NCI-H1048 (cell line): Measurements from ENCODE around the gene CCDC112.

Experiments
- DNase-seq: peaks from one replicate; lab custom pipeline; 2025; lab: John Stamatoyannopoulos, UW

CCDC112 gene

DNA sequence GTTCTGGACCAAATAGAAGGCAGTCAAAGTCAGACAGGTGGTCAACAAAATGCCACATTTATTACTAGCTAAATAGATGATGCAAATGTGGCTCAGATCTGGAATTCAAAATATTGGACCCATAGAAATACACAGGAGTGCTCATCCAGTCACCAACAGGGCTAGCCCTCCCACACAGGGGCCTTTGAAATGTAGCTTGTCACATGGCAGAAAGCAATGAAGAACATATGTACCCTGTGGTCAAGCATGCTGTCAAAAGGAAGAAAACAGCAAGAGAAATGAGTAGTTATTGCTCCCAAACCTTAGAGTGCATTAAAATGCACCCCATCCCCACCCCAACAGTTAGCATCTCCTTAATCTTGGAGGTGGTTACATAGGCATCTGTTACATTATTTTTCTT is 20.9 kb upstream of the CCDC112 start:
- DNase-seq: no peak

DNA sequence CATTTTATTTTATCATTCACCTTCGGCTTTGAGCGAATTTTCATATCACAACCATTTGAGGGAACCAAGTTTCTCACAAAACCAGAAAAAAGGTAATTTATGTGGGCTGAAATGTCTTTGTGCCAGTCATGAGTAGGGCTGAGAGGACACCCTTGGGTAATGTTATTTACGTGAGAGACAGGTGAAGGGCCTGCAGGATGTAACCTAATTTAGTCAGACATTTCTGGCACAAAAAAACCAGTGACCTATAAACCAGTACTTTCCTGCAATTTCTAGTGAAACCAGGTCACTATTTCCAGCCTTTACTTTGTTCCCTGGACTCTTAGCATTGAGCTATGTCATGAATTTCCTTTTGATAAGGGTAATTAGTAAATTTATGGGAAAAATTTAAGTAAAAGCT is 17.2 kb upstream of the CCDC112 start:
- no peak for DNase-seq

DNA sequence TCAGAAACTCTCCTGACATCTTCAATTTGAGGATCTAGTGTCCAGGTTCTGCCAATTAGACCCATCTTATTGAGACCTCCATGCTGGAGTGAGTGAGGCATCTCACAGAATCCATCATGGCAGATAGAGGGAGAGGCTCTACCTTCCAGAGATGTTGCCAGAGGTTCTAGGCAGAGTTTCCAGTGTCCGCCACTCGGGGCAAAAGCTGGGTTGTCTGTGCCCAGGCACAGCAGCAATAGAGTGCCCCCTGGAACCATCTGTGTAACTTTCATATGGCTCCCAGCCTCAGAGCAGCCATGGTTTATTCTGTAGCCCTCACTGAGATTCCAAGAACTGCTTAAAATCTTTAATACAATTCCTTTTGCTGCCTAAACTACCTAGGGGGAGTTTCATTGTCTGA is 16.6 kb upstream of the CCDC112 start:
- no peak for DNase-seq

- DNase-seq: no peak
Observed at GRCh38 chr5:115309751-115310370, 13.4 kb upstream of the CCDC112 start.

GRCh38 chr5:115308815-115309214 is 12.4 kb upstream of the CCDC112 start:
- DNase-seq: no peak

- peak; percentile 54 for DNase-seq
Observed at GRCh38 chr5:115306011-115306536, 9.6 kb upstream of the CCDC112 start.

- DNase-seq: no peak
Observed at GRCh38 chr5:115304496-115304895, 8.0 kb upstream of the CCDC112 start.

- DNase-seq: no peak
Observed at GRCh38 chr5:115298811-115299210, 2.4 kb upstream of the CCDC112 start.

GRCh38 chr5:115297031-115297430 is 577 bp upstream of the CCDC112 start:
- no peak for DNase-seq

DNA sequence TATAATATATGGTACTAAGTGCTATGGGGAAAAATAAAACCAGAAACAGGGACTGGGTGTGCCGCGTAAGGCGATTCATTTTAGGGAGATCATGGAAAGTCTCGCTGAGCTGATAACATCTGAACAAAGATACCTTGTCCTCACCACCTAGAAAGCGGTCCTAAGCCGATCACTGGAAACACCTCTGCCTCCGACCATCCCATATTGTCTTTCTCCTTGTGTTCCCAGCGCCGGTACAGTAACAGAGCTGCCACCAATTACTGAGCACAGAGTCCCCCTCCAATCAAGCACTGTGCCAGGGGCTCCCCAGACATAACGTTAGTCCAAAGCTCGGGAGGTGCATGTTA is 704 bp downstream of the CCDC112 start:
- no peak for DNase-seq

DNA sequence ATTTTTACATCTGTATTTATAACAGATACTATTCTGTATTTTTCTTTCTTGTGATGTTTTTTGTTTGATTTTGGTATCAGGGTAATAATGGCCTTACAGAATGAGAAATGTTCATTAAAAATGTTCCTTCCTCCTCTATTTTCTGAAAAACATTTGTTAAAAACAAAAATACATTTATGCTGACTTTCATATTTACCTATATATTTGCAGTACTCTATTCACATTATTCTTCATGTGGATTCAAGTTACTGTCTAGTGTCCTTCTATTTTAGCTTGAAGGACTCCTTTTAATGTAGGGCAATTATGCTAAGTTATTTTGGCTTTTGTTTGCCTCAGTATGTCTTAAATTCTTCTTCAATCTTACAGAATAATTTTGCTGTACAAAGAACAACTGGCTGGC is 5.1 kb downstream of the CCDC112 start:
- DNase-seq: no peak

DNA sequence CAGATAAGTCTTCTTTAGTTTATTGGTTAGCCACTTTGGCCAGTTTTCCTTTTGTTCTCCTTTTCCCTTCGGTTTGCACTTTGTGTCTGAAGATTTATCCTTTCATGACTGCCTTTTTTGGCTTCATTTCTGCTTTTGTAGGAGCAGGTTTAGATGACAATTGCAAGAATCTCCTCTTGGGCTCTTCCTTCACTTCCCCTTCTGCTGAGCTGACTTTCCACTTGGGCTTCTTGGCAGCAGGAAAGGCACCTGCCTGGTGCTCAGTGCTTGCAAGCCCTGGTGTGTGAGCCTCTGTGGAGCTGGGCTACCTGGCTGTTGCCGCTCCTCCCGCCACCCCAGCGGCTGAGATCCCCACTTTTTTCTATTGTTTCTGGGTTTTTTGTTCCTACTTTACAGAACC is 7.3 kb downstream of the CCDC112 start:
- no peak for DNase-seq

DNA sequence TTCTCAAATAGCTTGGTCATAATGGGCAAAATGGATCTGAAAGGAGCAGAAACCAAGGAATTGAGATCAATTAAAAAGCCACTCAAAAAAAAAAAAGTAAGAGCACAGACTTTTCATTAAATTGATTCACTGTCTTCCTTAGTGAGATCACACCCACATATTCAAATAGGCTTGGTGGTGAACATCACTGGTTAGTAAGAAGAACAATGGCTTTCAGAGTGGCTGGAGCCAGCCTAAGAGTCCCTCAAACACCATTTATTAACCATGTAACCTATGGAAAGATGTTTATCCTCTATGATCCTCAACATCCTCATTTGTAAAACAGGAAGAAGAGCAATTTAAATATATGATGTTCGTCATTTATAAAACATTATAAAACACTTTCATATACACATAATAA is 12.4 kb downstream of the CCDC112 start:
- no peak for DNase-seq

GRCh38 chr5:115282131-115282530 is 14.3 kb downstream of the CCDC112 start:
- no peak for DNase-seq

GRCh38 chr5:115274584-115274983 is 21.9 kb downstream of the CCDC112 start:
- DNase-seq: no peak

DNA sequence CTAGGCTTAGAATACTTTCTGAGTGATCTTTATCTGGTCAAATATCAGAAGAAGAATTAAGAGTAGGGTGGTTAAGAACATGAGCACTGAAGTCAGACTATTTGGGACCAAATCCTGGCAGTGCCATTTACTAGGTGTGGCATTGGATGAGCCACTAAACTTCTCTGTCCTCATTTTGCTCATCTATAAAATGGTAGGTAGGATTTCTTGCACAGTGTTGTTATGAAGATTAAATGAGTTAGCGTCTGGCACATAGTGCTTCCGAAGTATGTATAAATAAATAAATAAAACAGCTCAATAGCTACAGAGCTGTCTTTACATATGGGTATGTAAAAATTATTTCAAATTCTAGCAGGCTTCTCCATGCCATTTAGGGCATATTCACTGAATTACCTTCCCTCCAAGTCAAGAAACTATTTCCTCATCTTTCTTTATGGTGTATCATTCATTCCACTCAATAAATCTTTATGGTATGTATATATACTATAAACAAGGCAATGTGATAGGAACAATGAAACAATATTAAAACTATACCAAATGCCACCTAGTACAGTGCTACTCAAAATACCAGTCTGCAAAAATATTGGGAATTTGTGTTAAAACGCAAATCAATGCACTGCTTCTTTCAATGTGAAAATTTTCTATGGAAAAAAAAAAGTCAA is 24.0 kb downstream of the CCDC112 start:
- no peak for DNase-seq

GRCh38 chr5:115271295-115272050 is 25.0 kb downstream of the CCDC112 start:
- DNase-seq: no peak

DNA sequence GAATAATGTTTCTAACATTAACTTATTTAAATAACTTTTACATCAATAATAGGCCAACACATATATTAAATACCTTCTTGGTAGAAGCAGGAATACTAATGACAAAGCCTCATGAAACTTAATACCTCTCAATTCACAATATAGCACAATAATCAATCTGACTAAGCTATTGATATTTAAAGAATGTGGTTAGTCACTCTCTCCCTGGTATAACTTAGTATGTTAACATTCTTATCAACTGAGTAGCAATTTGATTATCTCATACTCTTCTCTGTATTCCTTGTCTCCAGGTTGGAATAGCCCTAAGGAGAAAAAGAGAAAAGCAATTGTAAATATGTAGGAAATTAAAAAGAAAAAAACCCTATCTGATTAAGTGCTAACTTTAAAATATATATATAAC is 28.8 kb downstream of the CCDC112 start:
- DNase-seq: no peak

DNA sequence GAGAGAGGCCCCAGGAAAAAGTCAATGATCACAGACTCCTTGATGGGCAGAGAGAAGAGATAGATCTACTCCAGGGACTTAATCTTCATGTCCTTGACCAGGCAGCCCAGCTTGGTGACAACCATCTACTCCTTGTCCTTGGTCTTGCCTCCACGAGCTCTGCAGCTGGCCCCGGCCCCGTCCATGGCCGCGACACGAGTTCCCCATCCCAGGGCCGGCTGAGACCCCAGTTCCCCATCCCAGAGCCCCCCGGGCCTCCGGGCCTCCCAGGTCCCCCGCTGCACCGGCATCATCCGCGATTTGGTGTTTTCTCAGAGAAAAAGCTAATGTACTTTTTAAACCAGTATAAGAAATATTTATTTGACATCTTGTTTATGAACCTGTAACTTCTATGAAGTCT is 31.2 kb downstream of the CCDC112 start:
- DNase-seq: no peak

DNA sequence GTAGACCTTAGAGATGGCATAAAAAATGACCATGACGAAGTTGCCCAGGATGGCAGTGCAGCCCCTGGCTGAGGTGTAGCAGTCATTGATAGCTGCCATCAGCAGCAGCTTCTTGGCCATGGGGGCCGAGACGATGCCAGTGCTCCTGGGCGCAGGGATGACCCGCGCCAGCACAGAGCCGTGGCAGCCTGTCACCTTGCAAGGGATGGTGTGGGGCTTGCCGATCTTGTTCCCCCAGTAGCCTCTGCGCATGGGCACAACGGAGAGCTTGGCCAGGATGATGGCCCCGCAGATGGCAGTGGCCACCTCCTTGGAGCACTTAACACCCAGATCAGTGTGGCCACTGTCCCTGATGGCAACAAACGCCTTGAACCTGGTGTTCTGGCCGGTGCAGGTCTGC is 31.7 kb downstream of the CCDC112 start:
- no peak for DNase-seq

DNA sequence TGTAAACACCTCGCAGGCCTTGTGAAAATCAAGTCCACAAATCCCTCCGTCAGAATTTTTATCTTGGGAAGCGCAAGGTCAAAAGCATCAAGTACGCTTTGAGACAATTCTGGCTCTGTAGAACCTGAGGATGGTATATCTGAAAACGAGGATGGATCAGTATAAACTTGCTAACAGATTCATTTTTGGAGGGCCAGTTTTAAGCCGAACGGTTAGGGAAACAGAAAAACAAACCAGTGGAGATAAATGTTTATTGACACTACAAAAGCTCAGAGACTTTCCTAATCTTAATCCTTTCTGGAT is 33.4 kb downstream of the CCDC112 start:
- no peak for DNase-seq

DNA sequence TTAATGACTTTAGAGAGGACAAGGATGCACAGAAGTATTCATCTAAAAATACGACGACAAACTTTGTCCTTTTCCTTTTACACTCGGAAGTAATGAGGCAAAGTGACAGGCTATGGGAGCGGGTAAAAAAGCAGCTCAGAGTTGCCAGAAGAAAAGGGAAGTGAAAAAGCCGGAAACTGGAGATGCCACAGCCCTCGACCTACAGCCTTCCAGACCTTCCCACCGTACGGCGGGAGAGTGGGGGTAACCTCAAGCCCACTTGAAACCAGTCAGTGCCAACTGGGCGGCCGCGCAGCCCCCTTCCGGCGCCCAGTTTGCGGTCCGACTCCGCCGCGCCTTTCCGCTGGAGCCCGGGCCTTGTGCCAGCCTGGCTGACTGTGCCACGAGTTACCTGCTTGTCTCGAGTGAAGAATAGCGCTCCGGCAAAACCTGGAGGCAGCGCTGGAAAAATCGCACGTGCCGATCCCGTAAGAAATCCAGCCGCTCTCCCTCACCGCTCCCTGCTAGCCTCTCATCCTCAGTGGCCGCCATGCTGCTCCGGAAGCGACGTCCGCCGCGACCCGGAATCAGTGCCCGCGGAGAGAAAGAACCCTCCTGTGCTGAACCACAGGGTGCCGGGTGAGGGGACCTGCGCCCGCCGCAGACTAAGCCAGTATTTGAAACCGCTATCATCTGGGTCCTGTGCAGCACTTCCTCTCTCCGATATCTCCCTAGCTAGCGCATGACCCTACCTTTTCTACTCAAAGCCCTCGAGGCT is 34.0 kb downstream of the CCDC112 start, which contains the start of gene PGGT1B:
Gene PGGT1B, minus strand, starts transcription at position 557 of the 757 bp plus-strand sequence. Its CDS starts 26 bp downstream, at position 531.
- DNase-seq: peak; percentile 35

GRCh38 chr5:115262011-115262320 is 34.5 kb downstream of the CCDC112 start:
- no peak for DNase-seq
